ENCODE measurements around the gene PEX3. TPM values are rescaled to one million over a fixed set of nuclear protein-coding genes. Genes with fewer than 3 reads are reported as not detected.

The PEX3 gene
- total and polyA plus RNA-seq, 2 of the 4 experiments (the other 2 are of a cell fraction): 13.3 to 13.7 TPM

DNA sequence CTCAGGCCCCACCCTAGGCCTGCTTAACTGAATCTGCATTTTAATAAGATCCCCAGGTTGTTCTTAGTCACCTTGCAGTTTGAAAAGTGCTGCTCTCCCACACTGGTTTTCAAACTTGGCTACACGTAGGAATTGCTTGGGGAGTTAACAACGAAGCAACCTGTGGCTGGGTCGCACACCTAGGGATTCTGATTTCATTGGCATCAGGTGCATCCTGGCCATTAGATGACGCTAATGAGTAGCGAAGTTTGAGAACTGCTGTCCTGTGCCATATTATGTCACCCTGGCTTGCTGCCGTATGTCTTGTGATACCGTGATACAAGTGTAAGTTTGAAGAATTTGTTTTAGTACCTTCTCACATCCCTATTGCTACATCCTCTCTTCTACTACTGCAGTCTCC is 89.1 kb downstream of the PEX3 start:
- Histone ChIP-seq H3K4me2 (ENCODE audit: low read depth, low read length) (no peak overlapping the region), H3K27me3 (ENCODE audit: control insufficient read depth, insufficient read depth, low read length) (no peaks in the 10 kb centered on the region), H3K9me1 (ENCODE audit: insufficient read depth, low read length) (no peaks in the 10 kb centered on the region), H3K9ac (ENCODE audit: low read depth, low read length) (no peak overlapping the region), H4K20me1 (ENCODE audit: insufficient read depth, low read length) (no peaks in the 10 kb centered on the region), H3K36me3 (ENCODE audit: control insufficient read depth, insufficient read depth, low read length) (no peaks in the 10 kb centered on the region), H4K5ac (ENCODE audit: low read depth, low read length) (no peak overlapping the region), H3K79me1 (ENCODE audit: low read depth in 1 of 2, low read length in 2 of 2) (peaks cover 23 to 43% of the 10 kb centered on the region in 2 experiments), H2BK120ac (ENCODE audit: low read depth, low read length) (no peak overlapping the region), H2AK9ac (replicated peaks; ENCODE audit: low read depth, low read length, poor library complexity) (no peak overlapping the region), H3K56ac (ENCODE audit: extremely low read depth, insufficient read depth, low read length) (no peak overlapping the region), H3K9me3 (ENCODE audit: control insufficient read depth, insufficient read depth, low read length) (no peaks in the 10 kb centered on the region), H2BK15ac (ENCODE audit: low read depth, low read length) (no peak overlapping the region), H2AFZ (replicated peaks; ENCODE audit: low read length, poor library complexity) (no peak overlapping the region), H3K18ac (ENCODE audit: low read depth, low read length) (no peak overlapping the region), H3K23ac (ENCODE audit: low read depth, low read length) (no peak overlapping the region), H2AK5ac (ENCODE audit: low read depth, low read length) (no peak overlapping the region), H3K4me3 (ENCODE audit: insufficient read depth, low read depth, low read length) (no peak overlapping the region), H3K27ac (ENCODE audit: insufficient read depth, low read length) (no peak overlapping the region), H3K4me1 (ENCODE audit: control insufficient read depth, insufficient read depth, low read length) (peaks cover 3% of the 10 kb centered on the region; the same call in 1 of the 2 replicates), H2BK20ac (ENCODE audit: low read depth, low read length) (no peak overlapping the region), H3K4ac (ENCODE audit: low read depth, low read length) (no peak overlapping the region), H3K14ac (replicated peaks; ENCODE audit: low read depth, low read length) (no peak overlapping the region), H4K8ac (ENCODE audit: low read depth in 2 of 2, low read length in 2 of 2) (no peak overlapping the region), H4K91ac (ENCODE audit: insufficient read depth, low read depth, low read length) (no peak overlapping the region), H2BK5ac (ENCODE audit: low read depth, low read length, poor library complexity, severe bottlenecking) (no peak overlapping the region)
- CTCF ChIA-PET: no interaction called here
- intact Hi-C loops (cut with micrococcal nuclease): no loop called here
- WGBS, 2 experiments (ENCODE audit: extremely low coverage in 2 of 2, insufficient read length in 1 of 2): 72% methylated on average over 3 of the region's 7 CpGs; no CpG with 5 or more reads in 1 of the 2 experiments
- DNase-seq (no peak), ATAC-seq (ENCODE audit: low read depth) (no peak)
- no TSS peak for BruUV-seq (replicated peaks)
- TF ChIP-seq MXI1 (IDR thresholded peaks at IDR 0.05; ENCODE audit: borderline replicate concordance, low read depth, low read length) (no peak), MAFK (IDR thresholded peaks at IDR 0.05; ENCODE audit: low read depth, low read length) (no peak), BHLHE40 (IDR thresholded peaks at IDR 0.05; ENCODE audit: low read depth, low read length) (no peak), CHD1 (IDR thresholded peaks at IDR 0.05; ENCODE audit: low read depth, low read length) (no peak), MAZ (IDR thresholded peaks at IDR 0.05; ENCODE audit: borderline replicate concordance, low read depth, low read length) (no peak), RAD21 (IDR thresholded peaks at IDR 0.05; ENCODE audit: low read length) (no peak)
- TF ChIP-seq, protein P1, sequence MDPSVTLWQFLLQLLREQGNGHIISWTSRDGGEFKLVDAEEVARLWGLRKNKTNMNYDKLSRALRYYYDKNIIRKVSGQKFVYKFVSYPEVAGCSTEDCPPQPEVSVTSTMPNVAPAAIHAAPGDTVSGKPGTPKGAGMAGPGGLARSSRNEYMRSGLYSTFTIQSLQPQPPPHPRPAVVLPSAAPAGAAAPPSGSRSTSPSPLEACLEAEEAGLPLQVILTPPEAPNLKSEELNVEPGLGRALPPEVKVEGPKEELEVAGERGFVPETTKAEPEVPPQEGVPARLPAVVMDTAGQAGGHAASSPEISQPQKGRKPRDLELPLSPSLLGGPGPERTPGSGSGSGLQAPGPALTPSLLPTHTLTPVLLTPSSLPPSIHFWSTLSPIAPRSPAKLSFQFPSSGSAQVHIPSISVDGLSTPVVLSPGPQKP (IDR thresholded peaks at IDR 0.05; ENCODE audit: borderline replicate concordance, low read depth, low read length): no peak
- TF ChIP-seq, protein P2, sequence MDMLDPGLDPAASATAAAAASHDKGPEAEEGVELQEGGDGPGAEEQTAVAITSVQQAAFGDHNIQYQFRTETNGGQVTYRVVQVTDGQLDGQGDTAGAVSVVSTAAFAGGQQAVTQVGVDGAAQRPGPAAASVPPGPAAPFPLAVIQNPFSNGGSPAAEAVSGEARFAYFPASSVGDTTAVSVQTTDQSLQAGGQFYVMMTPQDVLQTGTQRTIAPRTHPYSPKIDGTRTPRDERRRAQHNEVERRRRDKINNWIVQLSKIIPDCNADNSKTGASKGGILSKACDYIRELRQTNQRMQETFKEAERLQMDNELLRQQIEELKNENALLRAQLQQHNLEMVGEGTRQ (IDR thresholded peaks at IDR 0.05; ENCODE audit: low read depth, low read length): no peak
- dilution Hi-C loops (cut with HindIII; ENCODE audit: low sequenced_read_pairs, unreplicated experiment): no loop called here
- in situ Hi-C loops (cut with MboI; ENCODE audit: low sequenced_read_pairs): no loop called here
- POLR2A ChIA-PET (ENCODE audit: unreplicated experiment): no interaction called here
